ENCODE measurements around the gene MAGEB17. TPM values are rescaled to one million over a fixed set of nuclear protein-coding genes. Genes with fewer than 3 reads are reported as not detected.

MAGEB17 gene
- total RNA-seq, 6 donors from 2014 or later: not detected

GRCh38 chrX:16164748-16165147 lies 2.5 kb upstream of the MAGEB17 start:
- no peaks in the 10 kb centered on the region for H3K27me3 ChIP-seq
- H3K4me3 ChIP-seq: no peak overlapping the region
- TF ChIP-seq POLR2AphosphoS5 (IDR thresholded peaks at IDR 0.05) (no peak), EP300 (IDR thresholded peaks at IDR 0.05) (no peak), POLR2A (IDR thresholded peaks at IDR 0.05) (no peak), CTCF (IDR thresholded peaks at IDR 0.05) (no peak)
- no peak for ATAC-seq (ENCODE audit: low FRiP score in 2 of 2)
- DNase-seq: no peak
- H3K9me3 ChIP-seq: no peaks in the 10 kb centered on the region
- WGBS, 2 donors: 70 to 91% methylated on average over 3 of the region's 3 CpGs
- H3K36me3 ChIP-seq: no peaks in the 10 kb centered on the region
- no peaks in the 10 kb centered on the region for H3K4me1 ChIP-seq
- no peak overlapping the region for H3K27ac ChIP-seq

GRCh38 chrX:16171039-16171438 lies 3.8 kb downstream of the MAGEB17 start:
- ATAC-seq (ENCODE audit: low FRiP score in 2 of 2): no peak
- Histone ChIP-seq H3K9me3 (no peaks in the 10 kb centered on the region), H3K27me3 (no peaks in the 10 kb centered on the region), H3K4me1 (no peaks in the 10 kb centered on the region), H3K36me3 (no peaks in the 10 kb centered on the region), H3K27ac (no peak overlapping the region), H3K4me3 (no peak overlapping the region)
- TF ChIP-seq EP300 (IDR thresholded peaks at IDR 0.05) (no peak), CTCF (IDR thresholded peaks at IDR 0.05) (no peak), POLR2A (IDR thresholded peaks at IDR 0.05) (no peak), POLR2AphosphoS5 (IDR thresholded peaks at IDR 0.05) (no peak)
- WGBS, 2 donors: 92 to 96% methylated on average over 2 to 9 of the region's 9 CpGs
- no peak for DNase-seq

- TF ChIP-seq POLR2AphosphoS5 (IDR thresholded peaks at IDR 0.05) (no peak), CTCF (IDR thresholded peaks at IDR 0.05) (no peak), POLR2A (IDR thresholded peaks at IDR 0.05) (no peak), EP300 (IDR thresholded peaks at IDR 0.05) (no peak)
- ATAC-seq (ENCODE audit: low FRiP score in 2 of 2) (no peak), DNase-seq (no peak)
- Histone ChIP-seq H3K27me3 (no peaks in the 10 kb centered on the region), H3K4me1 (no peaks in the 10 kb centered on the region), H3K36me3 (no peaks in the 10 kb centered on the region), H3K9me3 (no peaks in the 10 kb centered on the region), H3K27ac (no peak overlapping the region), H3K4me3 (no peak overlapping the region)
- WGBS, 2 donors: 82 to 100% methylated on average over 1 to 4 of the region's 4 CpGs
Observed at GRCh38 chrX:16171944-16172343, 4.7 kb downstream of the MAGEB17 start.

GRCh38 chrX:16172391-16172790 lies 5.1 kb downstream of the MAGEB17 start:
- 94 to 95% methylated on average over 3 of the region's 3 CpGs for WGBS, 2 donors
- no peaks in the 10 kb centered on the region for H3K36me3 ChIP-seq
- H3K27ac ChIP-seq: no peak overlapping the region
- ATAC-seq (ENCODE audit: low FRiP score in 2 of 2) (no peak), DNase-seq (no peak)
- no peak overlapping the region for H3K4me3 ChIP-seq
- no peak for TF ChIP-seq POLR2AphosphoS5 (IDR thresholded peaks at IDR 0.05)
- no peak for TF ChIP-seq EP300 (IDR thresholded peaks at IDR 0.05)
- TF ChIP-seq CTCF (IDR thresholded peaks at IDR 0.05): no peak
- no peak for TF ChIP-seq POLR2A (IDR thresholded peaks at IDR 0.05)
- no peaks in the 10 kb centered on the region for H3K9me3 ChIP-seq
- no peaks in the 10 kb centered on the region for H3K27me3 ChIP-seq
- H3K4me1 ChIP-seq: no peaks in the 10 kb centered on the region

- WGBS, 2 donors: 75 to 80% methylated on average over 3 of the region's 3 CpGs
- H3K27me3 ChIP-seq: no peaks in the 10 kb centered on the region
- H3K9me3 ChIP-seq: no peaks in the 10 kb centered on the region
- no peak overlapping the region for H3K4me3 ChIP-seq
- no peaks in the 10 kb centered on the region for H3K4me1 ChIP-seq
- no peaks in the 10 kb centered on the region for H3K36me3 ChIP-seq
- TF ChIP-seq POLR2A (IDR thresholded peaks at IDR 0.05) (no peak), POLR2AphosphoS5 (IDR thresholded peaks at IDR 0.05) (no peak), EP300 (IDR thresholded peaks at IDR 0.05) (no peak), CTCF (IDR thresholded peaks at IDR 0.05) (no peak)
- no peak overlapping the region for H3K27ac ChIP-seq
- ATAC-seq (ENCODE audit: low FRiP score in 2 of 2) (no peak), DNase-seq (no peak)
Observed at GRCh38 chrX:16175329-16176061, 8.2 kb downstream of the MAGEB17 start.
